ENCODE measurements around the gene MOB3B. TPM values are rescaled to one million over a fixed set of nuclear protein-coding genes. Genes with fewer than 3 reads are reported as not detected.

Gene MOB3B
- polyA plus RNA-seq (2011; rRNA removed) (0.32 and 0.38 TPM in 2 replicates), polyA minus RNA-seq (2011; rRNA and poly(A)+ RNA removed) (0.43 and 0.83 TPM in 2 replicates)

- POLR2A ChIA-PET: interaction anchor here (0.6 to 0.8 kb wide), 2 partner anchors 197 to 496 kb away, joined by 3 read pairs; no protein-coding TSS in a partner anchor
- Histone ChIP-seq H3K9me3 (ENCODE audit: control insufficient read depth, insufficient read depth, low read length) (no peaks in the 10 kb centered on the region; the same call in 1 of the 2 replicates), H3K27me3 (ENCODE audit: control insufficient read depth, insufficient read depth, low read length) (peaks cover 33% of the 10 kb centered on the region), H3K4me3 (ENCODE audit: low read depth, low read length) (peak within 1 kb of the TSS; percentile 64), H3K27ac (ENCODE audit: low read depth, low read length) (no peak within 1 kb of the TSS)
- peak; percentile 78 for TF ChIP-seq CTCF (IDR thresholded peaks at IDR 0.05; ENCODE audit: low read depth, low read length)
- CTCF ChIA-PET: interaction anchor here (0.6 to 2.6 kb wide), 25 partner anchors 9 to 250 kb away, joined by 3 to 41 read pairs (median 4); no protein-coding TSS in a partner anchor
- peak; percentile 16 for DNase-seq (ENCODE audit: low read depth, low spot score)
Observed at GRCh38 chr9:27529316-27530278, at the start of gene MOB3B. MOB3B (minus strand) TSS chr9:27529814; CDS start chr9:27455550, 74,264 bp downstream.

- CTCF ChIA-PET: interaction anchor here (1.0 to 1.2 kb wide), 2 partner anchors 27 to 241 kb away, joined by 3 to 4 read pairs; no protein-coding TSS in a partner anchor
- no peaks in the 10 kb centered on the region; the same call in 1 of the 2 replicates for H3K9me3 ChIP-seq (ENCODE audit: control insufficient read depth, insufficient read depth, low read length)
- DNase-seq (ENCODE audit: low read depth, low spot score): peak; percentile 94
- peak overlapping the region; percentile 73 for H3K4me3 ChIP-seq (ENCODE audit: low read depth, low read length)
- peak overlapping the region; percentile 95 for H3K27ac ChIP-seq (ENCODE audit: low read depth, low read length)
- POLR2A ChIA-PET: interaction anchor here (0.6 kb wide), 1 partner anchor 99 kb away, joined by 3 read pairs; no protein-coding TSS in a partner anchor
- no peak for TF ChIP-seq CTCF (IDR thresholded peaks at IDR 0.05; ENCODE audit: low read depth, low read length)
- no peaks in the 10 kb centered on the region for H3K27me3 ChIP-seq (ENCODE audit: control insufficient read depth, insufficient read depth, low read length)
Observed at GRCh38 chr9:27573634-27574590, 44.3 kb upstream of the MOB3B start.

GRCh38 chr9:27572918-27573633 lies 43.5 kb upstream of the MOB3B start, which contains the start of gene C9orf72:
C9orf72 (minus strand) TSS chr9:27573481; CDS start chr9:27567120, 6,361 bp downstream.
- Histone ChIP-seq H3K27me3 (ENCODE audit: control insufficient read depth, insufficient read depth, low read length) (no peaks in the 10 kb centered on the region), H3K4me3 (ENCODE audit: low read depth, low read length) (peak within 1 kb of the TSS; percentile 73), H3K27ac (ENCODE audit: low read depth, low read length) (peak within 1 kb of the TSS; percentile 95), H3K9me3 (ENCODE audit: control insufficient read depth, insufficient read depth, low read length) (no peaks in the 10 kb centered on the region; the same call in 1 of the 2 replicates)
- TF ChIP-seq CTCF (IDR thresholded peaks at IDR 0.05; ENCODE audit: low read depth, low read length): no peak
- DNase-seq (ENCODE audit: low read depth, low spot score): no peak
- ChIA-PET POLR2A (interaction anchor here (0.6 kb wide), 1 partner anchor 98 kb away, joined by 3 read pairs; no protein-coding TSS in a partner anchor), CTCF (interaction anchor here (1.0 to 1.2 kb wide), 2 partner anchors 26 to 240 kb away, joined by 3 to 4 read pairs; no protein-coding TSS in a partner anchor)

GRCh38 chr9:27572566-27572917 lies 42.9 kb upstream of the MOB3B start:
- TF ChIP-seq CTCF (IDR thresholded peaks at IDR 0.05; ENCODE audit: low read depth, low read length): no peak
- Histone ChIP-seq H3K9me3 (ENCODE audit: control insufficient read depth, insufficient read depth, low read length) (no peaks in the 10 kb centered on the region; the same call in 1 of the 2 replicates), H3K27ac (ENCODE audit: low read depth, low read length) (peak overlapping the region; percentile 95), H3K27me3 (ENCODE audit: control insufficient read depth, insufficient read depth, low read length) (no peaks in the 10 kb centered on the region), H3K4me3 (ENCODE audit: low read depth, low read length) (peak overlapping the region; percentile 73)
- DNase-seq (ENCODE audit: low read depth, low spot score): no peak
- CTCF ChIA-PET: interaction anchor here (1.0 to 1.2 kb wide), 2 partner anchors 25 to 239 kb away, joined by 3 to 4 read pairs; no protein-coding TSS in a partner anchor
- POLR2A ChIA-PET: no interaction called here
